OCI-LY1 (cell line): Measurements from ENCODE around the gene DAAM2.

Experiments
- H2AFZ ChIP-seq: fragments of 200-600 bp; sonication (generic), shearing (Covaris generic); 2 replicates; pipeline ENCODE4 v1.6.0; 2014; ENCODE audit warnings: antibody characterized with exemption, mild to moderate bottlenecking, low read length
- H3F3A ChIP-seq: fragments of 200-600 bp; sonication (generic), shearing (Covaris generic); 2 replicates; pipeline ENCODE4 v1.6.0; 2014; ENCODE audit warnings: mild to moderate bottlenecking, antibody characterized with exemption, low read length, moderate library complexity; ENCODE audit not compliant: insufficient read depth
- H3K27ac ChIP-seq: fragments of 200-600 bp; sonication (generic); 2 replicates; pipeline ENCODE4 v1.5.1; 2014; ENCODE audit warnings: low read length, mixed run types, mild to moderate bottlenecking, low read depth; ENCODE audit not compliant: poor library complexity, severe bottlenecking
- H3K27me3 ChIP-seq: fragments of 200-600 bp; sonication (generic); 2 replicates; pipeline ENCODE4 v1.6.0; 2014; ENCODE audit warnings: antibody characterized with exemption, mild to moderate bottlenecking, low read length, moderate library complexity; ENCODE audit not compliant: insufficient read depth
- H3K36me3 ChIP-seq: fragments of 200-600 bp; sonication (generic); 2 replicates; pipeline ENCODE4 v1.6.1; 2014; ENCODE audit warnings: mild to moderate bottlenecking, antibody characterized with exemption, low read length, moderate library complexity, mixed read lengths; ENCODE audit not compliant: insufficient read depth
- H3K4me1 ChIP-seq: fragments of 200-600 bp; sonication (generic); 2 replicates; pipeline ENCODE4 v1.5.1; 2014; ENCODE audit warnings: mild to moderate bottlenecking, low read length, moderate library complexity; ENCODE audit not compliant: insufficient read depth, severe bottlenecking
- H3K4me2 ChIP-seq: fragments of 200-600 bp; sonication (generic), shearing (Covaris generic); 2 replicates; pipeline ENCODE4 v1.6.1; 2014; ENCODE audit warnings: low read length
- H3K4me3 ChIP-seq: fragments of 200-600 bp; sonication (generic); 2 replicates; pipeline ENCODE4 v1.5.1; 2014; ENCODE audit warnings: low read length, low read depth, mild to moderate bottlenecking, mixed read lengths; ENCODE audit not compliant: poor library complexity, severe bottlenecking
- H3K79me2 ChIP-seq: fragments of 200-600 bp; shearing (Covaris generic); 2 replicates; pipeline ENCODE4 v1.6.1; 2016; ENCODE audit warnings: mixed run types, low read length, mixed read lengths; ENCODE audit not compliant: insufficient read depth
- H3K9ac ChIP-seq: fragments of 200-600 bp; sonication (generic), shearing (Covaris generic); 2 replicates; pipeline ENCODE4 v1.6.1; 2014; ENCODE audit warnings: mild to moderate bottlenecking, low read length, mixed read lengths
- H3K9me2 ChIP-seq: fragments of 200-600 bp; sonication (generic), shearing (Covaris generic); 2 replicates; pipeline ENCODE4 v1.6.1; 2014; ENCODE audit warnings: low read depth, mild to moderate bottlenecking, low read length, mixed read lengths
- H3K9me3 ChIP-seq: fragments of 200-600 bp; shearing (Covaris generic); 2 replicates; pipeline ENCODE4 v1.6.1; 2014; ENCODE audit warnings: low read length, mixed read lengths
- H4K20me1 ChIP-seq: fragments of 200-600 bp; sonication (generic), shearing (Covaris generic); 2 replicates; pipeline ENCODE4 v1.6.0; 2016; ENCODE audit warnings: mild to moderate bottlenecking, low read length; ENCODE audit not compliant: insufficient read depth
- CTCF ChIP-seq: fragments of 200-600 bp; sonication (generic), shearing (Covaris generic); IDR thresholded peaks from 2 replicates; pipeline ENCODE4 v1.5.1; 2017; ENCODE audit warnings: mild to moderate bottlenecking, antibody characterized with exemption, low read length, moderate library complexity, mixed read lengths
- EZH2 ChIP-seq: fragments of 200-600 bp; sonication (generic), shearing (Covaris generic); IDR thresholded peaks from 2 replicates; pipeline ENCODE4 v1.8.0; 2017; ENCODE audit warnings: borderline replicate concordance, mixed run types, mild to moderate bottlenecking, antibody characterized with exemption, low read length, moderate library complexity, mixed read lengths

The DAAM2 gene

GRCh38 chr6:39887692-39888450 is 95.7 kb downstream of the DAAM2 start:
- no peak overlapping the region for H3K4me3 ChIP-seq
- no peak overlapping the region for H2AFZ ChIP-seq
- no peaks in the 10 kb centered on the region for H3K36me3 ChIP-seq
- no peak overlapping the region for H3K9ac ChIP-seq
- no peaks in the 10 kb centered on the region for H3K9me3 ChIP-seq
- no peaks in the 10 kb centered on the region for H3K9me2 ChIP-seq
- no peak overlapping the region for H3K4me2 ChIP-seq
- no peaks in the 10 kb centered on the region for H3K27me3 ChIP-seq
- no peaks in the 10 kb centered on the region for H3K4me1 ChIP-seq
- H4K20me1 ChIP-seq = no peaks in the 10 kb centered on the region
- no peak overlapping the region for H3K27ac ChIP-seq
- TF ChIP-seq CTCF = no peak
- TF ChIP-seq EZH2 = no peak
- no peaks in the 10 kb centered on the region for H3F3A ChIP-seq
- no peaks in the 10 kb centered on the region for H3K79me2 ChIP-seq

- Histone ChIP-seq H3K27me3 (no peaks in the 10 kb centered on the region), H3K4me1 (no peaks in the 10 kb centered on the region), H2AFZ (no peak overlapping the region), H4K20me1 (no peaks in the 10 kb centered on the region), H3K9me2 (no peaks in the 10 kb centered on the region), H3K9me3 (no peaks in the 10 kb centered on the region), H3K4me3 (no peak overlapping the region), H3K9ac (no peak overlapping the region), H3K4me2 (no peak overlapping the region), H3K27ac (no peak overlapping the region), H3K79me2 (no peaks in the 10 kb centered on the region), H3K36me3 (no peaks in the 10 kb centered on the region), H3F3A (no peaks in the 10 kb centered on the region)
- TF ChIP-seq EZH2 (no peak), CTCF (no peak)
Measured at GRCh38 chr6:39889229-39889628, 97.1 kb downstream of the DAAM2 start.

- no peaks in the 10 kb centered on the region for H3K4me1 ChIP-seq
- H3K4me3 ChIP-seq = no peak overlapping the region
- H3K36me3 ChIP-seq = no peaks in the 10 kb centered on the region
- no peak for TF ChIP-seq CTCF
- no peak for TF ChIP-seq EZH2
- no peaks in the 10 kb centered on the region for H3K27me3 ChIP-seq
- H3K79me2 ChIP-seq = no peaks in the 10 kb centered on the region
- no peak overlapping the region for H3K9ac ChIP-seq
- no peaks in the 10 kb centered on the region for H3F3A ChIP-seq
- no peak overlapping the region for H3K4me2 ChIP-seq
- no peak overlapping the region for H3K27ac ChIP-seq
- no peaks in the 10 kb centered on the region for H3K9me2 ChIP-seq
- no peaks in the 10 kb centered on the region for H3K9me3 ChIP-seq
- H4K20me1 ChIP-seq = no peaks in the 10 kb centered on the region
- H2AFZ ChIP-seq = no peak overlapping the region
Measured at GRCh38 chr6:39891353-39891752, 99.2 kb downstream of the DAAM2 start.
